ENCODE data around the gene MYL9.

Gene MYL9

DNA sequence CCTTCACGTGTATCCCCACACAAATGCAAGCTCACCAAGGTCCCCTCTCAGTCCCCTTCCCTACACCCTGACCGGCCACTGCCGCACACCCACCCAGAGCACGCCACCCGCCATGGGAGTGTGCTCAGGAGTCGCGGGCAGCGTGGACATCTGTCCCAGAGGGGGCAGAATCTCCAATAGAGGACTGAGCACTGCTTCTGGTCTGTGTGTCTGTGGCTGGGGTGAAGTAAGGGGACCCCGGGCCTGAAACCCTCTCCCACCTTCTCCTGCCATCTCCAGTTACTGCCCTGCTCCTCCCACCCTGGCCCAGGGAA, 8.3 kb downstream of the MYL9 start:
- DNase-seq (ENCODE audit: low read depth): no peak
- no peak for TF ChIP-seq POLR2A (IDR thresholded peaks at IDR 0.05; ENCODE audit: extremely low read depth, insufficient read length)
- TF ChIP-seq, protein P1, sequence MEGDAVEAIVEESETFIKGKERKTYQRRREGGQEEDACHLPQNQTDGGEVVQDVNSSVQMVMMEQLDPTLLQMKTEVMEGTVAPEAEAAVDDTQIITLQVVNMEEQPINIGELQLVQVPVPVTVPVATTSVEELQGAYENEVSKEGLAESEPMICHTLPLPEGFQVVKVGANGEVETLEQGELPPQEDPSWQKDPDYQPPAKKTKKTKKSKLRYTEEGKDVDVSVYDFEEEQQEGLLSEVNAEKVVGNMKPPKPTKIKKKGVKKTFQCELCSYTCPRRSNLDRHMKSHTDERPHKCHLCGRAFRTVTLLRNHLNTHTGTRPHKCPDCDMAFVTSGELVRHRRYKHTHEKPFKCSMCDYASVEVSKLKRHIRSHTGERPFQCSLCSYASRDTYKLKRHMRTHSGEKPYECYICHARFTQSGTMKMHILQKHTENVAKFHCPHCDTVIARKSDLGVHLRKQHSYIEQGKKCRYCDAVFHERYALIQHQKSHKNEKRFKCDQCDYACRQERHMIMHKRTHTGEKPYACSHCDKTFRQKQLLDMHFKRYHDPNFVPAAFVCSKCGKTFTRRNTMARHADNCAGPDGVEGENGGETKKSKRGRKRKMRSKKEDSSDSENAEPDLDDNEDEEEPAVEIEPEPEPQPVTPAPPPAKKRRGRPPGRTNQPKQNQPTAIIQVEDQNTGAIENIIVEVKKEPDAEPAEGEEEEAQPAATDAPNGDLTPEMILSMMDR (IDR thresholded peaks at IDR 0.05; ENCODE audit: low read depth, low read length): no peak
- no peak overlapping the region for H3K4me3 ChIP-seq (ENCODE audit: low read depth, low read length)

DNA sequence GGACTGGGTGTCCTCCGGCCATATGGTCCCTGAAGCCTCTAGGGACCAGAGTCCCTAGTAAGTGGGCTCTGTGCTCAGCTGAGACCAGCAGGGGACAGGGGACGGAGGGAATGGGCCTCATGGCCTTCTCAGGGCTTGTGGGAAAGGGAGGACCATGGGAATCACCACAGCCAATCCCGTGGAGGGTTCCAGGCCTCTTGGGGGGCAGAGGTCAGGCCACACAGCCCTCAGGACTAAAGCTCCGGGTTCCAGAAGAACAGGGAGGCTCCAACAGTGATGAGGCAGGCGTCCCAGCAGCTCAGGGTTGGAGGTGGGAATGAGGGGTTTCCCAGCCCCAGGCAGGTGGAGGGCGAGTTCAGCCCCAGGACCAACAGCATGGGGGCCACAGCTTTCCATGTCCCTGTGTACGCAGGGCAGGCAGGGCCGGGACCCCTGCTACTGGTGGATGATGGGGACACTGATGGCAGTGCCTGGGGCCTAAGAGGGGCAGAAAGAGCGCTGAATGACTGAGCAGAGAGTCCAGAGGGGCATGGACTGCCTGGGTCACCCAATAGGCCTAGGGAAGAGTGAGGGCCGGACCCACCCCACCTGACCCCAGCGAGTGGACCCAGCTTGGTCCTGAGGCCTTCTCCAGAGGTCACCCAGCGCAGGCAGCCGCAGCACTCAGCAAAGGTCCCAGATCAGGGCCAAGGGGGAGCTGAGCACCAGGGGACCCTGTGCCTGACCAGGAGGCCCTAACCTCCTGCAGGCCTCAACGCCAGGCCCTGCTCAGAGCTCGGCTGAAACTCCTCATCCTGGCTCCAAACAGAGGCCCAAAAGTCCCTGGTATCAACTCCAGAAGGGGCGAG, 8.8 kb downstream of the MYL9 start:
- no peak for TF ChIP-seq MYC (IDR thresholded peaks at IDR 0.05; ENCODE audit: low read depth, low read length)
- TF ChIP-seq, protein P2, sequence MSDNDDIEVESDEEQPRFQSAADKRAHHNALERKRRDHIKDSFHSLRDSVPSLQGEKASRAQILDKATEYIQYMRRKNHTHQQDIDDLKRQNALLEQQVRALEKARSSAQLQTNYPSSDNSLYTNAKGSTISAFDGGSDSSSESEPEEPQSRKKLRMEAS (IDR thresholded peaks at IDR 0.05; ENCODE audit: low read depth, low read length): no peak
- no peak for TF ChIP-seq POLR2A (IDR thresholded peaks at IDR 0.05; ENCODE audit: extremely low read depth, insufficient read length)
- TF ChIP-seq, protein P1 (IDR thresholded peaks at IDR 0.05; ENCODE audit: low read depth, low read length): no peak
- DNase-seq (ENCODE audit: low read depth): no peak
- H3K4me3 ChIP-seq (ENCODE audit: low read depth, low read length): no peak overlapping the region

DNA sequence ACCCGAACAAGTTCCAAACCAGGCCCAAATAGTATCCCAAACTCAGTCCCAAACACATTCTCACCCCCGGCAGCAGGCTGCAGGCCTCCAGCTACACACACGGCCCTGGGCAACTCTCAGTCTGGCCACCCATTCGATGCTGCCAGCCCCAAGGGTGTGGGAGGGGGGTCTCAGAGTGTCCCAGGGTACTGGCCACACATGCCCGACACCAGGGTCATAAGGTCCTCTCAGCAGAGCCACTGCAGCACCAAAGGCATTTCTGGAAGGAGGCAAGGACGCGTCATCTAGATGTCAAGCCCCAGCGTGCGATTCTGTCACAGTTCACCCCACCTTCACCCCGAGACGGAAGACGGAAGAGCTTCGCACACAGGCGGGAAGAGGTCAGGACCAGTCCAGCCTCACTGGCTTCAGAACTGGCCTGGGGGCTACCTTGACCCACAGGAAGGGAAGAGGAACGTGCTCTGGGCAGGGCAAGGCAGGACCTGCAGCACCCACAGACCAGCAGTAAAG, 9.5 kb downstream of the MYL9 start:
- no peak for DNase-seq (ENCODE audit: low read depth)
- no peak overlapping the region for H3K4me3 ChIP-seq (ENCODE audit: low read depth, low read length)
- TF ChIP-seq, protein P2 (IDR thresholded peaks at IDR 0.05; ENCODE audit: low read depth, low read length): no peak
- TF ChIP-seq POLR2A (IDR thresholded peaks at IDR 0.05; ENCODE audit: extremely low read depth, insufficient read length) (no peak), MYC (IDR thresholded peaks at IDR 0.05; ENCODE audit: low read depth, low read length) (no peak)
- TF ChIP-seq, protein P1 (IDR thresholded peaks at IDR 0.05; ENCODE audit: low read depth, low read length): no peak

DNA sequence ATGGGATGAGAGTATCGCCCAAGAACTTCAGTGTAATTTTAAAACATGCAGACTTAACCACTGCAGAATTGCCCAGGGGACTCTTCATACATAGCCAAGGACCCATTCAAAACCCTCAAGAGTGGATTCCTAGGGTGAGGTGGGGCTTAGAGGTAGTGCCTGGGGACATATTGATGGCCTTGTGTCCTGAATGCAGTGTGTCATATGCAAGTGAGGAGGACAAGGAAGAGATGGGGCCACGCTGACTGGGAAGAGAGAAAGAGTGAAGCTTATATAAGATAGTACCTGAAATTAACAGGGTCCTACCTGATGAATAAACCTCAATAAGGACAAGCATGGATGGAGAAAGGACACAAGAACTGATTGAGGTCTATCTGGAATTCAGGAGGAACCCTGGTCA, 13.9 kb downstream of the MYL9 start:
- no peak for TF ChIP-seq MYC (IDR thresholded peaks at IDR 0.05; ENCODE audit: low read depth, low read length)
- TF ChIP-seq, protein P1 (IDR thresholded peaks at IDR 0.05; ENCODE audit: low read depth, low read length): no peak
- TF ChIP-seq, protein P2 (IDR thresholded peaks at IDR 0.05; ENCODE audit: low read depth, low read length): no peak
- no peak for TF ChIP-seq POLR2A (IDR thresholded peaks at IDR 0.05; ENCODE audit: extremely low read depth, insufficient read length)
- no peak for DNase-seq (ENCODE audit: low read depth)

DNA sequence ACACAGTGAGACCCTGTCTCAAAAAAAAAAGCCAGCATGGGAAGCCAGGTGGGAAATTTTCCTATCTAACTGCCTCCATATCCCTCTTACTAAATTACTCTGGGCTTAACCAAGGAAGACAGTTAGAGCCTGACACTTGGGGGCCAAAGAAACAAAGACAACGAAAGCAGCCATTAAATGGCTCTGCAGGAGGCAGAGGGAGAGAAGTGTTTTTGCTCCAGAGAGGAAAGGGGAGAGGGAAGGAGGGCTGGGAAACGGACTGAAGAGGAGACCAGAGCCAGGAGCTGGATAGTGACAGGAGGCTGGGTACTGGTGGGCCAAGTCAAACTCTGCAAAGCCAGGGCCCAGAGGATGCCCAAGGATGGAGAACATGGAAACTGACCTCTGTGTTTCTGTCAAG, 21.4 kb downstream of the MYL9 start:
- TF ChIP-seq, protein P1 (IDR thresholded peaks at IDR 0.05; ENCODE audit: low read depth, low read length): no peak
- no peak for TF ChIP-seq MYC (IDR thresholded peaks at IDR 0.05; ENCODE audit: low read depth, low read length)
- TF ChIP-seq, protein P2 (IDR thresholded peaks at IDR 0.05; ENCODE audit: low read depth, low read length): no peak
- TF ChIP-seq POLR2A (IDR thresholded peaks at IDR 0.05; ENCODE audit: extremely low read depth, insufficient read length): no peak
- DNase-seq (ENCODE audit: low read depth): no peak
- H3K4me3 ChIP-seq (ENCODE audit: low read depth, low read length): no peak overlapping the region

More for the DNA sequence above, 13.9 kb downstream of the MYL9 start:
- H3K4me3 ChIP-seq (ENCODE audit: low read depth, low read length): no peak overlapping the region

All from NB4 (cell line).